Stimulated activated CD8-positive, alpha-beta memory T cell treated with anti-CD3 and anti-CD28 coated beads, Interleukin-7, amount 100 ng/mL, for 48 hours (primary cell): Measurements from ENCODE around the gene MEI4.
"Not testable (repeated sequence)": the region's sequence is repeated elsewhere in the genome, so short reads cannot be mapped to it uniquely, and the experiment has no call there.

ENCODE experiments used
- DNase-seq, 2 donors: peaks; one replicate each; pipeline ENCODE4 v3.0.0-alpha.2; 2020; ENCODE audit warnings: low read depth in 1 of 2; ENCODE audit errors: extremely low read depth in 1 of 2

MEI4 gene

GRCh38 chr6:77678048-77678447, 25.2 kb downstream of the MEI4 start:
- DNase-seq: no peak

- no peak for DNase-seq
Observed at GRCh38 chr6:77683515-77683914, 30.7 kb downstream of the MEI4 start.

GRCh38 chr6:77686931-77687330, 34.1 kb downstream of the MEI4 start:
- DNase-seq: no peak

GRCh38 chr6:77688649-77689048, 35.8 kb downstream of the MEI4 start:
- no peak for DNase-seq

DNA sequence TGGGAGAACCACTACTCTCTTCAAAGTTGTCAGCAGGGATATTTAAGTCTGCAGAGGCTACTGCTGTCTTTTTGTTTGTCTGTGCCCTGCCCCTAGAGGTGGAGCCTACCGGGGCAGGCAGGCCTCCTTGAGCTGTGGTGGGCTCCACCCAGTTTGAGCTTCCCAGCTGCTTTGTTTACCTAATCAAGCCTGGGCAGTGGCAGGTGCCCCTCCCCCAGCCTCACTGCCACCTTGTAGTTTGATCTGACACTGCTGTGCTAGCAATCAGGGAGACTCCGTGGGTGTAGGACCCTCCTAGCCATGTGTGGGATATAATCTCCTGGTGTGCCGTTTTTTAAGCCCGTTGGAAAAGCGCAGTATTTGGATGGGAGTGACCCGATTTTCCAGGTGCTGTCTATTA, 47.3 kb downstream of the MEI4 start:
- DNase-seq: not testable (repeated sequence)

DNA sequence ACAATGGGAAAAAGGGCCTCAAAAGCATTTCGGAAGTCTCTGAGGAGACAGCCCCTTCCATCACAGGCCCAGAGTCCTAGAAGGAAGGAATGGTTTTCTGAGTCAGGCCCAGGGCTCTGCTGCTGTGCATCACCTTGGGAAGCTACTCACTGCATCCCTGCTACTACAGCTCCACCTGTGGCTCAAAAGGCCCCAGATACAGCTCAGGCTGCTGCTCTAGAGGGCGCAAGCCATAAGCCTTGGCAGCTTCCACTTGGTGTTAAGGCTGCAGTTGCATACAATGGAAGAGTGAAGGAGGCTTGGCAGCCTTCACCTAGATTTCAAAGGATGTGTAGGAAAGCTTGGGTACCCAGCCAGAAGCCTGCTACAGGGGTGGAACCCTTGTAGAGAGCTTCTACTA, 54.8 kb downstream of the MEI4 start:
- no peak for DNase-seq

- no peak for DNase-seq
Observed at GRCh38 chr6:77715588-77715987, 62.7 kb downstream of the MEI4 start.

GRCh38 chr6:77716311-77716710, 63.5 kb downstream of the MEI4 start:
- DNase-seq: no peak

DNA sequence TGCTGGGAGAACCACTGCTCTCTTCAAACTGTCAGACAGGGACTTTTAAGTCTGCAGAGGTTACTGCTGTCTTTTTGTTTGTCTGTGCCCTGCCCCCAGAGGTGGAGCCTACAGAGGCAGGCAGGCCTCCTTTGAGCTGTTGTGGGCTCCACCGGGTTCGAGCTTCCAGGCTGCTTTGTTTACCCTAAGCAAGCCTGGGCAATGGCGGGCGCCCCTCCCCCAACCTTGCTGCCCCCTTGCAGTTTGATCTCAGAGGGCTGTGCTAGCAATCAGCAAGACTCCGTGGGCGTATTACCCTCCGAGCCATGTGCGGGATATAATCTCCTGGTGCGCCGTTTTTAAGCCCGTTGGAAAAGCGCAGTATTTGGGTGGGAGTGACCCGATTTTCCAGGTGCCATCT, 83.2 kb downstream of the MEI4 start:
- not testable (repeated sequence) for DNase-seq

- no peak for DNase-seq
Observed at GRCh38 chr6:77740380-77740779, 87.5 kb downstream of the MEI4 start.

DNA sequence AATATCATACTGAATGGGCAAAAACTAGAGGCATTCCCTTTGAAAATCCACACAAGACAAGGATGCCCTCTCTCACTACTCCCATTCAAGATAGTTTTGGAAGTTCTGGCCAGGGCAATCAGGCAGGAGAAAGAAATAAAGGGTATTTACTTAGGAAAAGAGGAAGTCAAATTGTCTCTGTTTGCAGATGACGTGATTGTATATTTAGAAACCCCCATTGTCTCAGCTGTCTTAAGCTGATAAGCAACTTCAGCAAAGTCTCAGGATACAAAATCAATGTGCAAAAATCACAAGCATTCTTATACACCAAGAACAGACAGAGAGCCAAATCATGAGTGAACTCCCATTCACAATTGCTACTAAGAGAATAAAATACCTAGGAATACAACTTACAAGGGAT, 99.3 kb downstream of the MEI4 start:
- DNase-seq: not testable (repeated sequence)

GRCh38 chr6:77762386-77762785, 109.5 kb downstream of the MEI4 start:
- DNase-seq: no peak

DNA sequence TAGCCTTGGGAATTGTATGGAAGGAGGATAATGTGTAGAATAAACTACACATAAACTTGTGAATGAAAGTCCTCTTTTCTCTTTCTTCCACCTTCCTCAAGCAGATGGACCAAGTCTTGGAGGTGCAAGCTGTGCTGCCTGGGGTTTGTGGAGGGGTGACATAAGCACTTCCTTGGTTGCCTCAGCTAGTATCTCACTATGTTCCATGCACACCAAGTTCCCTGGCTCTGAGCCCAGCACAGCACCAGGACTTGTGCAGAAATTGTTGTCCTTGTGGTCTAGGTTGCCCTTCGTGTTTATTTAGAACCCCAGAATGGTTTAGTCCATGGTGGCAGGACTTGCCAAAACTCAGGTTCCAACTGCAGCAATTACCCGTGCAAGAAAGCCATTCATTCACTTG, 110.3 kb downstream of the MEI4 start:
- DNase-seq: no peak

DNA sequence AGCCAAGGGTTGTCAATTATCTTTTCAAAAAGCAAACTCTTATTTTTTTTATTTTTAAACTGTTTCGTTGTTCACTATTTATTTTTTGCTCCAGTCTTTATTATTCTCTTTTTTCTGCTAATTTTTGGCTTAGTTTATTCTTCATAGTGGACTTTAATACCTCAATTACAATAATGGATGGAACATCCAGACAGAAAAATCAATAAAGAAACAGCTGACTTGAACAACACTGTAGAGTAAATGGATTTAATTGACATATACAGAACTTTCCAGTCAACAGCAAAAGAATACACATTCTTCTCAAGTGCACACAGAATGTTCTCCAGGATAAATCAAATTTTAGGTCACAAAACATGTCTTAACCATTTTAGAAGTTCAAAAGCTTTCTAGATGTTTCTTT, 111.5 kb downstream of the MEI4 start:
- DNase-seq: no peak

GRCh38 chr6:77773157-77773822, 120.5 kb downstream of the MEI4 start:
- no peak for DNase-seq

- DNase-seq: no peak
Observed at GRCh38 chr6:77774457-77774856, 121.6 kb downstream of the MEI4 start.

DNA sequence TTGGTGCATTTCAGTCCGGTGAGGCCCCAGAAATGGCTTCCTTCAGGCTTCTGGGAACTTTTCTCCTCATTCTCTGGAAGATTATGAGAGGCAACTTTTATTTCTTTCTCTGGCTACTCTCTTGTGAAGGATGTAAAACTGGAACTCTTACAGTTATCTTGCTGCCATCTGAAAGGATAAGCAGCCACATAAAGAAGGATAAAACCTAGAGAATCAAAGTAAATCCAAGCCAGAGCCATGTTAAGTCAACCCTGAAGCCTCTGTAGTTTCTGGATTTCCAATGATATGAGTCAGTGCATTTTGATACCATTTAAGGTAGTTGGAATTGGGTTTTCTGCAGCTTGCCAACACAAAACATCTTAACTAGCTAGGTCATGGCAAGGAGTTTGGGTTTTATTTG, 123.6 kb downstream of the MEI4 start:
- DNase-seq: no peak

DNA sequence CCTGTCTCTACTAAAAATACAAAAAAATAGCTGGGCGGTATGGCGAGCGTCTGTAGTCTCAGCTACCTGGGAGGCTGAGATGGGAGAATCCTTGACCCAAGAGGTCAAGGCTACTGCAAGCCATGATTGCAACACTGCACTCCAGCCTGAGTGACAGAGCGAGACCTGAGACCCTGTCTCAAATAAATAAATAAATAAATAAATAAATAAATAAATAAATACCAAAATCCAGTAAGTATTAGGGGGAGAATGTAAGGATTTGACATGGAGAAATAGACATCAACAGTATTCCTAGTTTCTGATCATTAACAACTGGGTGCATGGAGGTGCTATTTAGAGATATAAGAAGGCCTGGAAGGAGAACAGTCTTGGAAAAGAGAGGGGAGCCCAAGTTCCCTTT, 125.7 kb downstream of the MEI4 start:
- no peak for DNase-seq

- DNase-seq: no peak
Observed at GRCh38 chr6:77786935-77787629, 134.2 kb downstream of the MEI4 start.

DNA sequence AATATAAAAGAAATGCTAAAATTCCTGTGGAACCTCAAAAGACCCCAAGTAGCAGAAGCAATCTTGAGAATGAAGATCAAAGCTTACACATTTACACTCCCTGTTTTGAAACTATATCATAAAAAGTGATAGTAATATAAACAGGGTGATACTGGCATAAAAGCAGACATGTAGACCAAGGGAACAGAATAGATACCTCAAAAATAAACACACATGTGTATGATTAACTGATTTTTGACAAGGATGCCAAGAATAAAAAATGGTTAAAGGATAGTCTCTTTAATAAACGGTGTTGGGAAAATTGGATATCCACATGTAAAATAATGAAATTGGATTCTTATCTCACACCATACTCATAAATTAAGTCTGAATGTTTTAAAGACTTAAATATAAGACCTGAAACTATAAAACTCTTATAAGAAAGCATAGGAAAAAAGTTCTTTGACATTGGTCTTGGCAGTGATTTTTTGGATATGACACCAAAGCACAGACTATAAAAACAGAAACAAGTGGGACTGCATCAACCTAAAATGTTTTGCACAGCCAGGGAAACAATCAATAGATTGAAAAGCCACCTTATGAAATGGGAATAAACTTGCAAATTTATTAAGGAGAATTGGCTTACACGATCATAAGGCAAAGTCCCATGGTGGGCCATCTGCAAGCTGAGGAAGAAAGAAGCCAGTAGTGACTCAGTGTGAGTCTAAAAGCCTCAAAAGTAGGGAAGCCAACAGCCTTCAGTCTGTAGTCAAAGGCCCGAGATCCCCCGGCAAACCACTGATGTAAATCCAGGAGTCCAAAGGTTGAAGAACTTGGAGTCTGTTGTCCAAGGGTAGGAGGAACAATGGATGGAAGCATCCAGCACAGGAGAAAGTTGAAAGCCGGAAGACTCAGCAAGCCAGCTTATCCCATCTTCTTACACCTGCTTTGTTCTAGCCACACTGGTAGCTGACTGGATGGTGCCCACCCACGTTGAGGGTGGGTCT, 144.3 kb downstream of the MEI4 start:
- DNase-seq: no peak

GRCh38 chr6:77812304-77812703, 159.5 kb downstream of the MEI4 start:
- DNase-seq: no peak

- no peak for DNase-seq
Observed at GRCh38 chr6:77813090-77813489, 160.3 kb downstream of the MEI4 start.
